ENCODE data around the gene NOL6.
A peak's percentile ranks its signal among the peaks of the same experiment; 100 is the strongest.

NOL6 gene

GRCh38 chr9:33472881-33473615 lies 676 bp downstream of the NOL6 start:
- peak overlapping the region; percentile 73 for H3K27ac ChIP-seq

GRCh38 chr9:33472171-33472880 lies 1.4 kb downstream of the NOL6 start:
- peak overlapping the region; percentile 73; the same call in 1 of the 2 replicates for H3K27ac ChIP-seq

More at GRCh38 chr9:33472881-33473615, 676 bp downstream of the NOL6 start:
- TF ChIP-seq CTCF (conservative IDR thresholded peaks at IDR 0.05), result no peak

GRCh38 chr9:33471361-33471760 lies 2.4 kb downstream of the NOL6 start:
- no peak overlapping the region for H3K27ac ChIP-seq
- no peak for TF ChIP-seq CTCF (conservative IDR thresholded peaks at IDR 0.05)

More at GRCh38 chr9:33472171-33472880, 1.4 kb downstream of the NOL6 start:
- no peak for TF ChIP-seq CTCF (conservative IDR thresholded peaks at IDR 0.05)

- H3K27ac ChIP-seq, result no peak overlapping the region
- TF ChIP-seq CTCF (conservative IDR thresholded peaks at IDR 0.05), result no peak
Measured at GRCh38 chr9:33469891-33470290, 3.8 kb downstream of the NOL6 start.

- no peak for TF ChIP-seq CTCF (conservative IDR thresholded peaks at IDR 0.05)
- H3K27ac ChIP-seq, result no peak overlapping the region
Measured at GRCh38 chr9:33468797-33469621, 4.7 kb downstream of the NOL6 start.

GRCh38 chr9:33468215-33468730 lies 5.5 kb downstream of the NOL6 start:
- no peak overlapping the region for H3K27ac ChIP-seq
- no peak for TF ChIP-seq CTCF (conservative IDR thresholded peaks at IDR 0.05)

GRCh38 chr9:33467526-33467925 lies 6.2 kb downstream of the NOL6 start:
- TF ChIP-seq CTCF (conservative IDR thresholded peaks at IDR 0.05), result no peak
- no peak overlapping the region for H3K27ac ChIP-seq

All from VCaP (cell line).